H1 (cell line): ENCODE data around the gene PDE4D. TPM values are rescaled to one million over a fixed set of nuclear protein-coding genes. Genes with fewer than 3 reads are reported as not detected.

Experiments used
- CTCF ChIA-PET: fragments of 300-600 bp; sonication (Branson Sonifier 250); formaldehyde crosslinking; loops from one replicate; lab custom pipeline; 2021; ENCODE audit not compliant: partially characterized antibody; lab: Charles Lee
- POLR2A ChIA-PET: fragments of 300-600 bp; sonication (Branson Sonifier 250); formaldehyde crosslinking; loops from one replicate; lab custom pipeline; 2021; ENCODE audit warnings: inconsistent platforms; ENCODE audit not compliant: partially characterized antibody; lab: Charles Lee
- DNase-seq, 2 experiments: peaks; one replicate each; pipeline versions ENCODE4 v3.0.0 to v3.0.0-alpha.2; 2010 to 2022; ENCODE audit warnings: low spot score in 2 of 2, low read depth in 1 of 2, mixed read lengths in 1 of 2
- FAIRE-seq: peaks from 2 replicates; lab custom pipeline; 2011; peaks lifted over from hg19 to GRCh38; lab: Jason Lieb, UNC
- H2AFZ ChIP-seq: 2 replicates; pipeline ENCODE4 v1.8.1; 2012; ENCODE audit warnings: low read length, inconsistent platforms
- H2AK5ac ChIP-seq: 2 replicates; pipeline ENCODE4 v1.6.1; 2013; ENCODE audit warnings: low read depth, low read length
- H2BK120ac ChIP-seq: replicated peaks from 2 replicates; pipeline ENCODE3; 2013; ENCODE audit warnings: low read depth, low read length, inconsistent platforms
- H2BK12ac ChIP-seq: 2 replicates; pipeline ENCODE4 v1.6.1; 2013; ENCODE audit warnings: low read depth, low read length
- H2BK15ac ChIP-seq: 2 replicates; pipeline ENCODE4 v1.6.1; 2013; ENCODE audit warnings: low read length
- H2BK20ac ChIP-seq: 2 replicates; pipeline ENCODE4 v1.6.1; 2013; ENCODE audit warnings: low read length
- H2BK5ac ChIP-seq: 2 replicates; pipeline ENCODE4 v1.6.1; 2013; ENCODE audit warnings: low read depth, low read length
- H3K14ac ChIP-seq: 2 replicates; pipeline ENCODE4 v1.6.1; 2013; ENCODE audit warnings: inconsistent platforms; ENCODE audit not compliant: insufficient read length
- H3K18ac ChIP-seq: 2 replicates; pipeline ENCODE4 v1.6.1; 2013; ENCODE audit warnings: low read length; ENCODE audit errors: extremely low read depth
- H3K23ac ChIP-seq: 2 replicates; pipeline ENCODE4 v1.6.1; 2013; ENCODE audit warnings: inconsistent platforms; ENCODE audit not compliant: insufficient read length
- H3K23me2 ChIP-seq: 2 replicates; pipeline ENCODE4 v1.6.1; 2013; ENCODE audit warnings: low read depth, low read length
- H3K27ac ChIP-seq: 2 replicates; pipeline ENCODE4 v1.6.1; 2011; ENCODE audit warnings: low read depth, low read length, inconsistent platforms
- H3K27me3 ChIP-seq, 4 experiments: replicated peaks in 1 of 4; 1 replicate in 1 of 4; 2 replicates in 3 of 4; pipeline versions ENCODE4 v1.6.1 to v1.8.1; 2011 to 2013; ENCODE audit warnings: low read length in 3 of 4, mild to moderate bottlenecking in 3 of 4, inconsistent platforms in 2 of 4, mixed read lengths in 2 of 4, moderate library complexity in 1 of 4; ENCODE audit not compliant: control insufficient read depth in 3 of 4, insufficient read depth in 3 of 4; ENCODE audit errors: extremely low read depth in 1 of 4
- H3K36me3 ChIP-seq, 4 experiments: 2 replicates each; pipeline versions ENCODE4 v1.6.1 to v1.8.1; 2011 to 2013; ENCODE audit warnings: mild to moderate bottlenecking in 4 of 4, low read length in 3 of 4, moderate library complexity in 2 of 4, control low read depth in 1 of 4, inconsistent platforms in 1 of 4; ENCODE audit not compliant: insufficient read depth in 4 of 4, control insufficient read depth in 2 of 4
- H3K4ac ChIP-seq: replicated peaks from 2 replicates; pipeline ENCODE3; 2013; ENCODE audit warnings: low read length, low read depth, mixed read lengths, inconsistent platforms; ENCODE audit not compliant: insufficient read length
- H3K4me1 ChIP-seq, 4 experiments: replicated peaks in 1 of 4; 1 replicate in 1 of 4; 2 replicates in 3 of 4; pipeline versions ENCODE4 v1.6.1 to v1.8.1; 2011 to 2013; ENCODE audit warnings: low read length in 3 of 4, inconsistent platforms in 2 of 4, mixed read lengths in 1 of 4; ENCODE audit not compliant: insufficient read depth in 4 of 4, control insufficient read depth in 3 of 4
- H3K4me2 ChIP-seq, 2 experiments: 2 replicates each; pipeline versions ENCODE4 v1.6.1 to v1.8.1; 2011 to 2013; ENCODE audit warnings: low read depth in 2 of 2, low read length in 2 of 2, control low read depth in 1 of 2, inconsistent platforms in 1 of 2, mild to moderate bottlenecking in 1 of 2; ENCODE audit not compliant: insufficient read depth in 1 of 2
- H3K4me3 ChIP-seq, 4 experiments: fragments of 200-600, 300-600 bp in 1 of 4; sonication (generic), shearing (Covaris generic), sonication (Bioruptor Twin) in 1 of 4; 2 replicates each; pipeline versions ENCODE4 v1.5.1 to v1.8.1; 2011 to 2016; ENCODE audit warnings: low read length in 4 of 4, low read depth in 3 of 4, control low read depth in 2 of 4, inconsistent platforms in 2 of 4, mild to moderate bottlenecking in 2 of 4, mixed read lengths in 1 of 4, moderate library complexity in 1 of 4; ENCODE audit not compliant: insufficient read depth in 2 of 4; ENCODE audit errors: extremely low read depth in 1 of 4
- H3K56ac ChIP-seq: replicated peaks from 2 replicates; pipeline ENCODE3; 2013; ENCODE audit warnings: low read depth, mild to moderate bottlenecking, mixed read lengths, low read length, inconsistent platforms; ENCODE audit not compliant: insufficient read length
- H3K79me1 ChIP-seq: 2 replicates; pipeline ENCODE4 v1.6.1; 2013; ENCODE audit warnings: low read depth, low read length, control low read depth
- H3K79me2 ChIP-seq, 2 experiments: 2 replicates each; pipeline versions ENCODE4 v1.6.1 to v1.8.1; 2012 to 2013; ENCODE audit warnings: low read length in 2 of 2, mild to moderate bottlenecking in 2 of 2, inconsistent platforms in 1 of 2; ENCODE audit not compliant: insufficient read depth in 2 of 2, control insufficient read depth in 1 of 2
- H3K9ac ChIP-seq, 4 experiments: replicated peaks in 1 of 4; 1 replicate in 1 of 4; 2 replicates in 3 of 4; pipeline versions ENCODE4 v1.6.1 to v1.8.1; 2011 to 2013; ENCODE audit warnings: low read depth in 3 of 4, low read length in 3 of 4, control low read depth in 2 of 4, mild to moderate bottlenecking in 2 of 4, moderate library complexity in 2 of 4, inconsistent platforms in 1 of 4; ENCODE audit errors: extremely low read depth in 1 of 4
- H3K9me3 ChIP-seq, 2 experiments: 2 replicates each; pipeline versions ENCODE4 v1.6.1 to v1.8.1; 2012 to 2013; ENCODE audit warnings: mild to moderate bottlenecking in 2 of 2, moderate library complexity in 2 of 2, control low read depth in 1 of 2, inconsistent platforms in 1 of 2, low read depth in 1 of 2, low read length in 1 of 2, mixed read lengths in 1 of 2; ENCODE audit not compliant: insufficient read depth in 2 of 2
- H4K20me1 ChIP-seq, 2 experiments: replicated peaks in 1 of 2; 2 replicates each; pipeline versions ENCODE3 to v1.8.1; 2011 to 2013; ENCODE audit warnings: inconsistent platforms in 2 of 2, low read length in 2 of 2, mild to moderate bottlenecking in 1 of 2; ENCODE audit not compliant: insufficient read depth in 2 of 2, control insufficient read depth in 1 of 2
- H4K5ac ChIP-seq: 2 replicates; pipeline ENCODE4 v1.6.1; 2013; ENCODE audit warnings: low read length, low read depth, mixed read lengths, inconsistent platforms; ENCODE audit not compliant: insufficient read length
- H4K8ac ChIP-seq: 2 replicates; pipeline ENCODE4 v1.8.0; 2013; ENCODE audit warnings: mild to moderate bottlenecking, moderate library complexity, low read length, inconsistent platforms; ENCODE audit not compliant: insufficient read depth; ENCODE audit errors: extremely low read depth
- H4K91ac ChIP-seq: replicated peaks from 2 replicates; pipeline ENCODE3; 2013; ENCODE audit warnings: low read length, mixed read lengths, inconsistent platforms; ENCODE audit not compliant: insufficient read length
- ATF2 ChIP-seq: IDR thresholded peaks from 2 replicates; pipeline ENCODE4 v1.6.1; 2012; ENCODE audit warnings: low read length, inconsistent platforms
- BCL11A ChIP-seq, 2 experiments: IDR thresholded peaks; one replicate each; pipeline ENCODE4 v1.6.1; 2011; ENCODE audit warnings: low read depth in 2 of 2, low read length in 2 of 2, mild to moderate bottlenecking in 2 of 2
- BRCA1 ChIP-seq: IDR thresholded peaks from 2 replicates; pipeline ENCODE4 v1.6.1; 2012; ENCODE audit warnings: low read depth, low read length, improper control_type of control experiment
- CBX5 ChIP-seq: fragments of 300-800, 300-1000 bp; sonication (generic); IDR thresholded peaks from 2 replicates; pipeline ENCODE4 v1.7.1; 2016; ENCODE audit warnings: antibody characterized with exemption, low read length, low read depth
- E2F6 ChIP-seq: IDR thresholded peaks from 2 replicates; pipeline ENCODE4 v1.6.1; 2012; ENCODE audit warnings: inconsistent platforms
- EGR1 ChIP-seq: IDR thresholded peaks from 2 replicates; pipeline ENCODE4 v1.6.1; 2011; ENCODE audit warnings: low read depth, low read length, borderline replicate concordance
- POLR2AphosphoS5 ChIP-seq: IDR thresholded peaks from 2 replicates; pipeline ENCODE4 v1.6.1; 2011; ENCODE audit warnings: low read depth, low read length
- RNF2 ChIP-seq: fragments of 200-900, 300-1000 bp; sonication (generic); IDR thresholded peaks from 2 replicates; pipeline ENCODE4 v1.7.1; 2016; ENCODE audit warnings: borderline replicate concordance, low read depth, mild to moderate bottlenecking, antibody characterized with exemption, low read length; ENCODE audit not compliant: poor library complexity, severe bottlenecking; ENCODE audit errors: missing control alignments
- SAP30 ChIP-seq: fragments of 300-600 bp; sonication (generic); IDR thresholded peaks from 2 replicates; pipeline ENCODE4 v1.7.1; 2012; ENCODE audit warnings: low read length, moderate library complexity, mild to moderate bottlenecking, inconsistent platforms; ENCODE audit not compliant: insufficient read depth, insufficient replicate concordance
- SP2 ChIP-seq: IDR thresholded peaks from 2 replicates; pipeline ENCODE4 v1.6.1; 2012; ENCODE audit warnings: mild to moderate bottlenecking, low read length, inconsistent platforms
- SP4 ChIP-seq: IDR thresholded peaks from 2 replicates; pipeline ENCODE4 v1.6.1; 2012; ENCODE audit warnings: low read length, inconsistent platforms
- TAF7 ChIP-seq: optimal IDR thresholded peaks from 2 replicates; pipeline ENCODE3; 2011; ENCODE audit warnings: low read depth, mild to moderate bottlenecking, inconsistent platforms, low read length, moderate library complexity, borderline replicate concordance
- WGBS, 2 experiments: shearing (Covaris generic) in 1 of 2; methylation state at CpG; one replicate each; pipeline versions ENCODE4 v1.1.6 to v1.1.7; 2013 to 2015; ENCODE audit warnings: low lambda C conversion rate in 2 of 2, mixed read lengths in 2 of 2, inconsistent platforms in 1 of 2, low coverage in 1 of 2, missing lambda C conversion rate in 1 of 2; ENCODE audit not compliant: insufficient replicate concordance in 2 of 2, insufficient coverage in 1 of 2, insufficient read length in 1 of 2; ENCODE audit errors: extremely low coverage in 1 of 2, missing lambda C conversion rate in 1 of 2; 5-methylcytosine and 5-hydroxymethylcytosine counted together
- polyA plus RNA-seq, 7 experiments: library from polyadenylated mRNA; depleted of rRNA in 3 of 7; stranded (reverse) in 5 of 7; unstranded in 2 of 7; fragments of >200 nt in 5 of 7; fragments of 200-250 nt in 2 of 7; gene quantifications; 1 replicate in 5 of 7; 2 replicates in 1 of 7; 4 replicates in 1 of 7; pipeline versions ENCODE4 v1.2.1 to v1.2.3, GENCODE V29; 2011 to 2013; ENCODE audit warnings: missing spikeins in 2 of 7, mixed read lengths in 2 of 7
- total RNA-seq: library from RNA; stranded (reverse); fragmentation: NEBNext Ultra II Directional; extraction: Animal tissue kit (Norgen Biotek cat#: 25700); gene quantifications from 2 replicates; pipeline ENCODE4 v1.2.1, GENCODE V29; 2021

Gene PDE4D
- total and polyA plus RNA-seq, 2 of the 8 experiments (the other 6 are each of a cell fraction or from before 2014, with no cell fraction given) = 2.3 to 3.7 TPM

- H3K23me2 ChIP-seq = no peaks in the 10 kb centered on the region
- H3K23ac ChIP-seq = no peak overlapping the region
- H4K5ac ChIP-seq = no peak overlapping the region
- H2BK12ac ChIP-seq = no peak overlapping the region
- peaks cover 3 to 11% (median 7%) of the 10 kb centered on the region in 4 experiments; a peak in 5 of 7 replicates for H3K4me1 ChIP-seq
- H2BK15ac ChIP-seq = no peak overlapping the region
- H3K4me3 ChIP-seq = no peak overlapping the region
- no peak overlapping the region for H2AFZ ChIP-seq
- H3K4ac ChIP-seq = no peak overlapping the region
- H3K79me2 ChIP-seq = no peaks in the 10 kb centered on the region
- no peaks in the 10 kb centered on the region for H3K36me3 ChIP-seq
- DNase-seq (no peak), FAIRE-seq (no peak)
- H2BK20ac ChIP-seq = no peak overlapping the region
- no peak overlapping the region for H3K27ac ChIP-seq
- H2BK120ac ChIP-seq = no peak overlapping the region
- no peak overlapping the region for H2BK5ac ChIP-seq
- no peak overlapping the region for H3K4me2 ChIP-seq
- no peak overlapping the region for H3K14ac ChIP-seq
- no peaks in the 10 kb centered on the region for H4K20me1 ChIP-seq
- H3K79me1 ChIP-seq = no peaks in the 10 kb centered on the region
- no peak overlapping the region for H3K9ac ChIP-seq
- H4K8ac ChIP-seq = no peak overlapping the region
- H3K56ac ChIP-seq = no peak overlapping the region
- H2AK5ac ChIP-seq = no peak overlapping the region
- no peaks in the 10 kb centered on the region for H3K9me3 ChIP-seq
- CTCF ChIA-PET = interaction anchor here (1.2 kb wide), 1 partner anchor 15 kb away, joined by 3 read pairs; no protein-coding TSS in a partner anchor
- no peak overlapping the region for H3K18ac ChIP-seq
- POLR2A ChIA-PET = no interaction called here
- H4K91ac ChIP-seq = no peak overlapping the region
- 94% methylated on average over 2 of the region's 2 CpGs; no CpG with 5 or more reads in 1 of the 2 experiments for WGBS, 2 experiments
- H3K27me3 ChIP-seq = no peaks in the 10 kb centered on the region
- TF ChIP-seq RNF2 (no peak), BCL11A (IDR thresholded peaks at IDR 0.05; ENCODE audit: low read depth in 2 of 2, low read length in 2 of 2) (no peak), SP4 (no peak), ATF2 (no peak), EGR1 (no peak), CBX5 (no peak), E2F6 (no peak), TAF7 (no peak), POLR2AphosphoS5 (no peak), BRCA1 (no peak), SP2 (no peak), SAP30 (no peak)
Observed at GRCh38 chr5:59320420-59320819, 573.1 kb downstream of the PDE4D start.
